ENCODE data around the gene PERM1. TPM values are rescaled to one million over a fixed set of nuclear protein-coding genes. Genes with fewer than 3 reads are reported as not detected.
A peak's percentile ranks its signal among the peaks of the same experiment; 100 is the strongest.

The PERM1 gene
- total and polyA plus RNA-seq, 2 of the 13 experiments (the other 11 are each of a cell fraction or from before 2014, with no cell fraction given), result 0.04 to 0.29 TPM

DNA sequence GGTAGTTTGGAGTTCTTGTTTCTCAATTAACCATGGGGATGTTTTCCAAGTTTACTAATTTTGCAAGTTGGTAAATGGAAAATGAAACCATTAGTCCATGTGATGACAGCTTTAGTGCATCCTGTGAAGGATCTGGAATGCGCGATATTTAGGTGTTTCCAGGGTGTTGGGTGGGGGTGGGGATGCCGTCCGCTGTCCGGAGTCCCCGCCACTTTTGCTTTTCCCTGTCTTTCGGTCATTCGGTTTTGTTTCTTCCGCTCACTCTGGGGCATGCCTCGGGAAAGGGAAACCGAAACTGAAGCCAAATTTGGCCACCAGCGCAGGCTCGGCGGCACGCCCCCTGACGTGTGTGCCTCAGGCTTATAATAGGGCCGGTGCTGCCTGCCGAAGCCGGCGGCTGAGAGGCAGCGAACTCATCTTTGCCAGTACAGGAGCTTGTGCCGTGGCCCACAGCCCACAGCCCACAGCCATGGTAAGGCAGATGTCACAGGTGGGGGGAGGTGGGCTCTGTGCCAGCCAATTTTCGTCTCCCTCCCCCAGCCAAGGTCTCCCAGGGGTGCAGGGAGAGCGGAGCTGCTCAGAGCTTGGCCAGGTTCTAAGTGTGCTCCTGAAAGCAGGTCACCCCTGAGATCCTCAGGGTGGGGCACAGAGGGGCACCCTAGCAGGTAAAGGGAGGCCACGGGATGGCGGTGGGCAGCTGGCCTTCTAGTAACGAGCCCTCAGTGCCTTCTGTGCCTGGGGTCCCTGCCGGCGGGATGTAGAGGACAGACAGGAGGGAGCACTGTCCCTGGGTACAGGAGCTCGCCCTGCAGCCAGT lies 31.4 kb upstream of the PERM1 start, which contains the start of gene ISG15 (continued):
- TF ChIP-seq HIVEP1 (CRISPR knock-in tag; IDR thresholded peaks at IDR 0.05) (peak; percentile 90), ZFYVE20 (CRISPR knock-in tag; IDR thresholded peaks at IDR 0.05; ENCODE audit: borderline replicate concordance, low read depth) (no peak), ZNF737 (CRISPR knock-in tag; IDR thresholded peaks at IDR 0.05; ENCODE audit: borderline replicate concordance) (no peak), SRY (CRISPR knock-in tag; IDR thresholded peaks at IDR 0.05) (no peak), MTA3 (CRISPR knock-in tag; IDR thresholded peaks at IDR 0.05) (no peak), ZFP1 (CRISPR knock-in tag; IDR thresholded peaks at IDR 0.05) (no peak), POLR2AphosphoS2 (IDR thresholded peaks at IDR 0.05; ENCODE audit: low read depth, low read length) (no peak), ZNF253 (CRISPR knock-in tag; IDR thresholded peaks at IDR 0.05; ENCODE audit: borderline replicate concordance) (peak; percentile 64; the same call in 1 of the 2 replicates), KLF13 (CRISPR knock-in tag; IDR thresholded peaks at IDR 0.05) (0 out of 2 replicates have a peak, but pooled peaks have one; percentile 12), ZFY (CRISPR knock-in tag; IDR thresholded peaks at IDR 0.05) (0 out of 2 replicates have a peak, but pooled peaks have one; percentile 56), KAT8 (CRISPR knock-in tag; IDR thresholded peaks at IDR 0.05) (peak; percentile 76), IRX3 (CRISPR knock-in tag; IDR thresholded peaks at IDR 0.05; ENCODE audit: borderline replicate concordance, low read depth) (no peak)
- TF ChIP-seq, protein P1, sequence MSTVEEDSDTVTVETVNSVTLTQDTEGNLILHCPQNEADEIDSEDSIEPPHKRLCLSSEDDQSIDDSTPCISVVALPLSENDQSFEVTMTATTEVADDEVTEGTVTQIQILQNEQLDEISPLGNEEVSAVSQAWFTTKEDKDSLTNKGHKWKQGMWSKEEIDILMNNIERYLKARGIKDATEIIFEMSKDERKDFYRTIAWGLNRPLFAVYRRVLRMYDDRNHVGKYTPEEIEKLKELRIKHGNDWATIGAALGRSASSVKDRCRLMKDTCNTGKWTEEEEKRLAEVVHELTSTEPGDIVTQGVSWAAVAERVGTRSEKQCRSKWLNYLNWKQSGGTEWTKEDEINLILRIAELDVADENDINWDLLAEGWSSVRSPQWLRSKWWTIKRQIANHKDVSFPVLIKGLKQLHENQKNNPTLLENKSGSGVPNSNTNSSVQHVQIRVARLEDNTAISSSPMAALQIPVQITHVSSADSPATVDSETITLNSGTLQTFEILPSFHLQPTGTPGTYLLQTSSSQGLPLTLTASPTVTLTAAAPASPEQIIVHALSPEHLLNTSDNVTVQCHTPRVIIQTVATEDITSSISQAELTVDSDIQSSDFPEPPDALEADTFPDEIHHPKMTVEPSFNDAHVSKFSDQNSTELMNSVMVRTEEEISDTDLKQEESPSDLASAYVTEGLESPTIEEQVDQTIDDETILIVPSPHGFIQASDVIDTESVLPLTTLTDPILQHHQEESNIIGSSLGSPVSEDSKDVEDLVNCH (CRISPR knock-in tag; IDR thresholded peaks at IDR 0.05), result no peak
- TF ChIP-seq, protein P2, sequence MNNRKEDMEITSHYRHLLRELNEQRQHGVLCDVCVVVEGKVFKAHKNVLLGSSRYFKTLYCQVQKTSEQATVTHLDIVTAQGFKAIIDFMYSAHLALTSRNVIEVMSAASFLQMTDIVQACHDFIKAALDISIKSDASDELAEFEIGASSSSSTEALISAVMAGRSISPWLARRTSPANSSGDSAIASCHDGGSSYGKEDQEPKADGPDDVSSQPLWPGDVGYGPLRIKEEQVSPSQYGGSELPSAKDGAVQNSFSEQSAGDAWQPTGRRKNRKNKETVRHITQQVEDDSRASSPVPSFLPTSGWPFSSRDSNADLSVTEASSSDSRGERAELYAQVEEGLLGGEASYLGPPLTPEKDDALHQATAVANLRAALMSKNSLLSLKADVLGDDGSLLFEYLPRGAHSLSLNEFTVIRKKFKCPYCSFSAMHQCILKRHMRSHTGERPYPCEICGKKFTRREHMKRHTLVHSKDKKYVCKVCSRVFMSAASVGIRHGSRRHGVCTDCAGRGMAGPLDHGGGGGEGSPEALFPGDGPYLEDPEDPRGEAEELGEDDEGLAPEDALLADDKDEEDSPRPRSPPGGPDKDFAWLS (CRISPR knock-in tag; IDR thresholded peaks at IDR 0.05; ENCODE audit: borderline replicate concordance), result no peak
- TF ChIP-seq, protein P3, sequence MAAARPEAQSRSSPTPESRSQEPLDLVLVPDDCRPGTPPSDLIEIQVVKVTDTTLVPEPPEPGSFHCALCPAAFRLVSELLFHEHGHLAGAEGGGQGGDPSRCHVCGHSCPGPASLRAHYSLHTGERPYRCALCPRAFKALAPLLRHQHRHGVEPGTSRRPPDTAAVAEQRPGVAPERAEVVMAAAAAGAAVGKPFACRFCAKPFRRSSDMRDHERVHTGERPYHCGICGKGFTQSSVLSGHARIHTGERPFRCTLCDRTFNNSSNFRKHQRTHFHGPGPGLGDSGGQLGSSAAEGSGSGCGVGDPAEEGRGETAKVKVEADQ (CRISPR knock-in tag; IDR thresholded peaks at IDR 0.05; ENCODE audit: borderline replicate concordance), result no peak
- TF ChIP-seq, protein P4, sequence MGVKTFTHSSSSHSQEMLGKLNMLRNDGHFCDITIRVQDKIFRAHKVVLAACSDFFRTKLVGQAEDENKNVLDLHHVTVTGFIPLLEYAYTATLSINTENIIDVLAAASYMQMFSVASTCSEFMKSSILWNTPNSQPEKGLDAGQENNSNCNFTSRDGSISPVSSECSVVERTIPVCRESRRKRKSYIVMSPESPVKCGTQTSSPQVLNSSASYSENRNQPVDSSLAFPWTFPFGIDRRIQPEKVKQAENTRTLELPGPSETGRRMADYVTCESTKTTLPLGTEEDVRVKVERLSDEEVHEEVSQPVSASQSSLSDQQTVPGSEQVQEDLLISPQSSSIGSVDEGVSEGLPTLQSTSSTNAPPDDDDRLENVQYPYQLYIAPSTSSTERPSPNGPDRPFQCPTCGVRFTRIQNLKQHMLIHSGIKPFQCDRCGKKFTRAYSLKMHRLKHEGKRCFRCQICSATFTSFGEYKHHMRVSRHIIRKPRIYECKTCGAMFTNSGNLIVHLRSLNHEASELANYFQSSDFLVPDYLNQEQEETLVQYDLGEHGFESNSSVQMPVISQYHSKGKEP (CRISPR knock-in tag; IDR thresholded peaks at IDR 0.05), result no peak
- TF ChIP-seq, protein P5, sequence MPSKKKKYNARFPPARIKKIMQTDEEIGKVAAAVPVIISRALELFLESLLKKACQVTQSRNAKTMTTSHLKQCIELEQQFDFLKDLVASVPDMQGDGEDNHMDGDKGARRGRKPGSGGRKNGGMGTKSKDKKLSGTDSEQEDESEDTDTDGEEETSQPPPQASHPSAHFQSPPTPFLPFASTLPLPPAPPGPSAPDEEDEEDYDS (CRISPR knock-in tag; IDR thresholded peaks at IDR 0.05), result peak; percentile 99
- TF ChIP-seq, protein P6, sequence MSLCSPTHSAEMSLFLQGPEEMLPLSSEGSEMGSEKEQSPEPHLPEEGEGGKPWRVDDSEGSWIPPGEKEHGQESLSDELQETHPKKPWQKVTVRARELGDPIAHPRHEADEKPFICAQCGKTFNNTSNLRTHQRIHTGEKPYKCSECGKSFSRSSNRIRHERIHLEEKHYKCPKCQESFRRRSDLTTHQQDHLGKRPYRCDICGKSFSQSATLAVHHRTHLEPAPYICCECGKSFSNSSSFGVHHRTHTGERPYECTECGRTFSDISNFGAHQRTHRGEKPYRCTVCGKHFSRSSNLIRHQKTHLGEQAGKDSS (CRISPR knock-in tag; IDR thresholded peaks at IDR 0.05; ENCODE audit: borderline replicate concordance, low read depth), result peak; percentile 86
